GM12801 (cell line): ENCODE data around the gene ECE1.

ENCODE experiments used
- CTCF ChIP-seq: IDR thresholded peaks from one replicate; pipeline ENCODE4 v1.5.1; 2011; ENCODE audit warnings: control low read depth; ENCODE audit not compliant: insufficient read length; ENCODE audit errors: extremely low read depth

The ECE1 gene

GRCh38 chr1:21272540-21272939 lies 17.7 kb downstream of the ECE1 start:
- no peak for TF ChIP-seq CTCF

- no peak for TF ChIP-seq CTCF
Measured at GRCh38 chr1:21271550-21271949, 18.7 kb downstream of the ECE1 start.

- no peak for TF ChIP-seq CTCF
Measured at GRCh38 chr1:21270086-21270689, 20.1 kb downstream of the ECE1 start.

- TF ChIP-seq CTCF: no peak
Measured at GRCh38 chr1:21269461-21270085, 20.7 kb downstream of the ECE1 start.

- TF ChIP-seq CTCF: no peak
Measured at GRCh38 chr1:21268281-21269239, 21.7 kb downstream of the ECE1 start.

- TF ChIP-seq CTCF: no peak
Measured at GRCh38 chr1:21267191-21268077, 22.8 kb downstream of the ECE1 start.
